GM23248 (cell line): ENCODE measurements around the gene WHRN.

Experiments used
- EZH2 ChIP-seq: fragments of 200-600 bp; sonication (generic); IDR thresholded peaks from 2 replicates; pipeline ENCODE4 v1.6.1; 2018; ENCODE audit warnings: antibody characterized with exemption, mild to moderate bottlenecking; ENCODE audit not compliant: insufficient read depth, poor library complexity, severe bottlenecking
- EZH2phosphoT487 ChIP-seq: fragments of 200-600 bp; sonication (generic); IDR thresholded peaks from 2 replicates; pipeline ENCODE4 v1.6.1; 2018; ENCODE audit warnings: antibody characterized with exemption, moderate library complexity, mild to moderate bottlenecking, low read depth; ENCODE audit not compliant: insufficient read depth

DNA sequence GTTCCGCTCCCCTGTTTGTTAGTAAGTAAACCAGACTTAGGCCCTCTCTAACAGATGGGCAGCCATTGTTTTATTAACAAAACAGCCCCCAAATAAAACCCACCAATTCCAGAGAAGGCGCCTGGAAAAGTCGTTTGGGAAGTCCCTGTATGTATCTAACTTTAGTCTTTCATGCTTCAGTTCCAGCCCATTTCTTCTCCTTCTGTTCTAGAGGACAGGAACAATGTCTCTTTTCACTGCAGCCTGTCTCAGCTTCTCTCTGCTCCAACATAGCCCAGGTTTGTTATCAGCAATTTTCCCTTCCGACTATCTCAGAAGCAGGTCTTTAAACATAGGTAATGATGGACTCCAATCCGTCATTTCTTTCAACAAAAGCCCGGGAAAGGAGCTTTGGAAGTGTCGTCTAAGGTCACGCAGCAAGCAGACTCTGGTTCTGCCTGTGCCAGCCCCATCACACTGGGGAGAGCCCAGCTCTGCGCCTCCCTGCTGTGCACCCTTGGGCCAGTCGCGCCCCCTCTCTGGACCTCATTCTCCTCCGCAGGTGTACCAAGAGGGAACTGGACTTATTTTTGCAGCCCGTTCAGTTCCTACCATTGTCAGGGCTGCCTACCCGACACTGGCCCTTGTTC, 107.9 kb downstream of the WHRN start:
- TF ChIP-seq EZH2 = no peak
- TF ChIP-seq EZH2phosphoT487 = no peak
